ENCODE measurements around the gene ADAR. TPM values are rescaled to one million over a fixed set of nuclear protein-coding genes. Genes with fewer than 3 reads are reported as not detected.

The ADAR gene
- total and polyA plus RNA-seq, 2 donors from 2014 or later: 40.3 to 154 TPM

DNA sequence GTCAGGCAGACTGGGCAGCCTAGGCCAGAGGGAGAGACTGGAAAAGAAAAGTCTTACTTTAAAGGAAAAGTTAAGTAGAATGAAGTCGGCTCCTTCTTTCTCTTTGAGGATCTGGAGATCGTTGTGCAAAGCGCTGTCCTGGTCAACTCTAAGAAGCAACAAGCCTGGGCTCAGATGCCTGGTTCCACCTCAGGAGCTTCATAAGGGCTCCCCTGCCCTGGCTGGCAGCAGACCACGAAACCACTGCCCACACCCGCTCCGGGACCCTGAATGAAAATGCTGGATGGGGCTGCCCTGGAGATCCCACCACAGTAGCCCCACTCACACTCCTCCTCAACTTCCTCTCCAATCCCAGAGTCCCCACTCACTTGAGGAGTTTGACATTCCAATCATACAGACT lies 56.0 kb downstream of the ADAR start:
- no peak overlapping the region for H3K27ac ChIP-seq (ENCODE audit: low read depth in 2 of 2, low read length in 2 of 2)
- peaks cover 13 to 72% (median 54%) of the 10 kb centered on the region in 3 donors for H3K36me3 ChIP-seq (ENCODE audit: control insufficient read depth in 2 of 3, insufficient read depth in 3 of 3, low read length in 3 of 3)
- intact Hi-C loops (cut with DNase I): no loop called here
- no peaks in the 10 kb centered on the region for H3K27me3 ChIP-seq (ENCODE audit: control insufficient read depth, insufficient read depth, low read length)
- no peak overlapping the region for H3K4me3 ChIP-seq (ENCODE audit: low read length in 3 of 3)
- no peak for DNase-seq
- no peak for FAIRE-seq
- no peaks in the 10 kb centered on the region for H3K9me3 ChIP-seq (ENCODE audit: control insufficient read depth in 2 of 3, insufficient read depth in 1 of 3, low read length in 3 of 3)
- H3K9ac ChIP-seq (ENCODE audit: low read length in 3 of 3): no peak overlapping the region
- H3K4me1 ChIP-seq (ENCODE audit: control insufficient read depth in 2 of 3, insufficient read depth in 2 of 3, low read depth in 1 of 3, low read length in 3 of 3): peaks cover 4 to 11% (median 10%) of the 10 kb centered on the region in 3 donors
- no peak for TF ChIP-seq CTCF (IDR thresholded peaks at IDR 0.05; ENCODE audit: borderline replicate concordance, extremely low read depth, insufficient read depth)

- H3K4me3 ChIP-seq (ENCODE audit: low read length in 3 of 3): no peak overlapping the region
- intact Hi-C loops (cut with DNase I): no loop called here
- H3K9ac ChIP-seq (ENCODE audit: low read length in 3 of 3): no peak overlapping the region
- H3K9me3 ChIP-seq (ENCODE audit: control insufficient read depth in 2 of 3, insufficient read depth in 1 of 3, low read length in 3 of 3): no peaks in the 10 kb centered on the region
- DNase-seq: no peak
- no peaks in the 10 kb centered on the region for H3K27me3 ChIP-seq (ENCODE audit: control insufficient read depth, insufficient read depth, low read length)
- H3K36me3 ChIP-seq (ENCODE audit: control insufficient read depth in 2 of 3, insufficient read depth in 3 of 3, low read length in 3 of 3): peaks cover 13 to 72% (median 54%) of the 10 kb centered on the region in 3 donors
- H3K4me1 ChIP-seq (ENCODE audit: control insufficient read depth in 2 of 3, insufficient read depth in 2 of 3, low read depth in 1 of 3, low read length in 3 of 3): peaks cover 4 to 11% (median 7%) of the 10 kb centered on the region in 3 donors
- no peak for TF ChIP-seq CTCF (IDR thresholded peaks at IDR 0.05; ENCODE audit: borderline replicate concordance, extremely low read depth, insufficient read depth)
- H3K27ac ChIP-seq (ENCODE audit: low read depth in 2 of 2, low read length in 2 of 2): no peak overlapping the region
- FAIRE-seq: no peak
Measured at GRCh38 chr1:154551474-154551873, 56.5 kb downstream of the ADAR start.

DNA sequence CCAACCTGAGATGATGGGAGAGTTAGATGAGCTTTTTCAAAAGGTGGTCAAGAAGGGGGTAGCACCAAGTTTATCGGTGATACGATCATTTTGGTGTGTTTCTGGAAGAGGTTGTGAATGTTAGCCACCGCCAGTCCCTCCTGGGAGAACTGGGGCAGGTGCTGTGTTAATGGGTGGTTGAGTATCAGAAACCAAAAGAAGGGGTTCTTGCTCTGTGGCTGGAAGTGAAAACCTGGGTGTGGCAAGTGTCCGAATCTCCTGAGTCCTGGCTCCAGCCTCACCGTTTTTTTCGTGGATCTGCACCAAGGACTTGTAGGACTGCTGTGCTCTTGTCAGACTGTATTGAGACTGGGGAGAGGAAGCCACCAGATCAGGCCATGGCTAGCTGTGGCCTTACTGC lies 57.3 kb downstream of the ADAR start:
- intact Hi-C loops (cut with DNase I): no loop called here
- TF ChIP-seq CTCF (IDR thresholded peaks at IDR 0.05; ENCODE audit: borderline replicate concordance, extremely low read depth, insufficient read depth): no peak
- Histone ChIP-seq H3K36me3 (ENCODE audit: control insufficient read depth in 2 of 3, insufficient read depth in 3 of 3, low read length in 3 of 3) (peaks cover 13 to 67% (median 54%) of the 10 kb centered on the region in 3 donors), H3K9ac (ENCODE audit: low read length in 3 of 3) (no peak overlapping the region), H3K4me3 (ENCODE audit: low read length in 3 of 3) (no peak overlapping the region), H3K27me3 (ENCODE audit: control insufficient read depth, insufficient read depth, low read length) (no peaks in the 10 kb centered on the region), H3K27ac (ENCODE audit: low read depth in 2 of 2, low read length in 2 of 2) (no peak overlapping the region), H3K4me1 (ENCODE audit: control insufficient read depth in 2 of 3, insufficient read depth in 2 of 3, low read depth in 1 of 3, low read length in 3 of 3) (peaks cover 0 to 10% (median 5%) of the 10 kb centered on the region in 3 donors), H3K9me3 (ENCODE audit: control insufficient read depth in 2 of 3, insufficient read depth in 1 of 3, low read length in 3 of 3) (no peaks in the 10 kb centered on the region)
- no peak for DNase-seq
- FAIRE-seq: no peak

DNA sequence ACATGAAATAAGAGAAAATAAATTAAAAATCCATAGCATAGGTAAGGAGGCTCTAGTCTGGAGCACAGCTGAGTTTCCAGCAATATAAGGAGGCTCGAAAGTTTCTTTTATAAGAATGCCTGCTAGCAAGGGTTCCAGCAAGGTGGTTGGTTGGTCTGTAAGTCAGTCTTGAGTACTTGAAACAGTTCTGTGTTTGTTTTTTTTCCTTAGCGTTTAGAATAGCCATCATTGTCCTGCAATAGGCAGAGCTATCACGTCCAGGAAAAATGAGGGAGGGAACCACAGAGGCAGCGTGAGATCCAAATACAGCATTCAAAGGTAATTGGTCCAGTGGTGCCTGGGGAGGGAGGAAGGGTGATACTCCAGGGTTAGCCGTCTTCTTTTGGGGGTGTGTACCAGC lies 57.9 kb downstream of the ADAR start:
- no peak for DNase-seq
- TF ChIP-seq CTCF (IDR thresholded peaks at IDR 0.05; ENCODE audit: borderline replicate concordance, extremely low read depth, insufficient read depth): no peak
- Histone ChIP-seq H3K4me1 (ENCODE audit: control insufficient read depth in 2 of 3, insufficient read depth in 2 of 3, low read depth in 1 of 3, low read length in 3 of 3) (peaks cover 0 to 10% (median 5%) of the 10 kb centered on the region in 3 donors), H3K36me3 (ENCODE audit: control insufficient read depth in 2 of 3, insufficient read depth in 3 of 3, low read length in 3 of 3) (peaks cover 13 to 61% (median 49%) of the 10 kb centered on the region in 3 donors), H3K4me3 (ENCODE audit: low read length in 3 of 3) (no peak overlapping the region), H3K27me3 (ENCODE audit: control insufficient read depth, insufficient read depth, low read length) (no peaks in the 10 kb centered on the region), H3K27ac (ENCODE audit: low read depth in 2 of 2, low read length in 2 of 2) (no peak overlapping the region), H3K9ac (ENCODE audit: low read length in 3 of 3) (no peak overlapping the region), H3K9me3 (ENCODE audit: control insufficient read depth in 2 of 3, insufficient read depth in 1 of 3, low read length in 3 of 3) (no peaks in the 10 kb centered on the region)
- FAIRE-seq: no peak
- intact Hi-C loops (cut with DNase I): no loop called here
